Endothelial cell of umbilical vein (primary cell): ENCODE measurements around the gene SPINK6. TPM values are rescaled to one million over a fixed set of nuclear protein-coding genes. Genes with fewer than 3 reads are reported as not detected.

Experiments
- BruUV-seq: library from RNA; stranded (reverse); fragments of 400-500 nt; replicated peaks from 2 replicates; lab custom pipeline; 2021; lab: Mats Ljungman, UMichigan
- CTCF ChIA-PET: fragments of 300-600, 350-600 bp; sonication (Branson Sonifier 250); formaldehyde crosslinking; loops from one replicate; lab custom pipeline; 2021; ENCODE audit warnings: antibody characterized with exemption, inconsistent platforms; lab: Charles Lee
- POLR2A ChIA-PET: fragments of 300-600, 350-600 bp; sonication (Branson Sonifier 250); formaldehyde crosslinking; loops from one replicate; lab custom pipeline; 2021; ENCODE audit warnings: antibody characterized with exemption, inconsistent platforms; lab: Charles Lee
- DNase-seq: peaks from one replicate; pipeline ENCODE4 v3.0.0-alpha.2; 2011; ENCODE audit warnings: low read depth, low spot score
- FAIRE-seq: peaks from 2 replicates; lab custom pipeline; 2011; peaks lifted over from hg19 to GRCh38; lab: Jason Lieb, UNC
- H2AFZ ChIP-seq: 2 replicates; pipeline ENCODE4 v1.6.0; 2012; ENCODE audit warnings: low read depth, low read length, control low read depth, inconsistent platforms
- H3K27ac ChIP-seq: 2 replicates; pipeline ENCODE4 v1.5.1; 2011; ENCODE audit warnings: low read depth, mild to moderate bottlenecking, control low read depth, low read length, moderate library complexity; ENCODE audit not compliant: insufficient read depth
- H3K27me3 ChIP-seq, 2 experiments: 2 replicates each; pipeline versions ENCODE4 v1.6.0 to v1.6.1; 2011; ENCODE audit warnings: low read length in 2 of 2, mixed read lengths in 1 of 2; ENCODE audit not compliant: control insufficient read depth in 2 of 2, insufficient read depth in 2 of 2
- H3K36me3 ChIP-seq, 2 experiments: 2 replicates in 1 of 2; 3 replicates in 1 of 2; pipeline ENCODE4 v1.5.1; 2011; ENCODE audit warnings: low read length in 2 of 2, mild to moderate bottlenecking in 1 of 2, moderate library complexity in 1 of 2; ENCODE audit not compliant: control insufficient read depth in 2 of 2, insufficient read depth in 2 of 2; ENCODE audit errors: extremely low read depth in 1 of 2
- H3K4me1 ChIP-seq: 3 replicates; pipeline ENCODE4 v1.5.1; 2011; ENCODE audit warnings: mild to moderate bottlenecking, low read length; ENCODE audit not compliant: control insufficient read depth, insufficient read depth; ENCODE audit errors: extremely low read depth
- H3K4me2 ChIP-seq: 2 replicates; pipeline ENCODE4 v1.6.1; 2011; ENCODE audit warnings: low read length, control low read depth, mixed read lengths; ENCODE audit not compliant: insufficient read depth
- H3K4me3 ChIP-seq, 3 experiments: fragments of 200-600 bp in 1 of 3; sonication (generic), shearing (Covaris generic) in 1 of 3; replicated peaks in 1 of 3; 2 replicates each; pipeline ENCODE4 v1.5.1; 2011 to 2016; ENCODE audit warnings: control low read depth in 3 of 3, low read length in 3 of 3, mild to moderate bottlenecking in 2 of 3, inconsistent platforms in 1 of 3, low read depth in 1 of 3, moderate library complexity in 1 of 3; ENCODE audit not compliant: insufficient read depth in 1 of 3
- H3K79me2 ChIP-seq: 2 replicates; pipeline ENCODE4 v1.6.0; 2012; ENCODE audit warnings: low read length, inconsistent platforms; ENCODE audit not compliant: control insufficient read depth, insufficient read depth
- H3K9ac ChIP-seq: replicated peaks from 2 replicates; pipeline ENCODE3; 2011; ENCODE audit warnings: low read length, control low read depth; ENCODE audit not compliant: insufficient read depth; ENCODE audit errors: extremely low read depth
- H3K9me1 ChIP-seq: replicated peaks from 3 replicates; pipeline ENCODE4 v1.6.0; 2011; ENCODE audit warnings: mild to moderate bottlenecking, low read length; ENCODE audit not compliant: control insufficient read depth, insufficient read depth; ENCODE audit errors: extremely low read depth
- H3K9me3 ChIP-seq: replicated peaks from 2 replicates; pipeline ENCODE4 v1.5.1; 2012; ENCODE audit warnings: low read length, inconsistent platforms; ENCODE audit not compliant: control insufficient read depth, insufficient read depth
- H4K20me1 ChIP-seq: replicated peaks from 2 replicates; pipeline ENCODE3; 2011; ENCODE audit warnings: mild to moderate bottlenecking, low read length; ENCODE audit not compliant: control insufficient read depth, insufficient read depth; ENCODE audit errors: extremely low read depth
- EZH2 ChIP-seq: IDR thresholded peaks from 2 replicates; pipeline ENCODE4 v1.6.1; 2012; ENCODE audit warnings: borderline replicate concordance, low read depth, mild to moderate bottlenecking, moderate library complexity, low read length, inconsistent platforms; ENCODE audit not compliant: severe bottlenecking
- FOS ChIP-seq: IDR thresholded peaks from 2 replicates; pipeline ENCODE4 v1.6.1; 2011; ENCODE audit warnings: mild to moderate bottlenecking, low read length, moderate library complexity, borderline replicate concordance; ENCODE audit not compliant: insufficient read depth
- GATA2 ChIP-seq: IDR thresholded peaks from 2 replicates; pipeline ENCODE4 v1.7.0; 2011; ENCODE audit warnings: low read depth, mild to moderate bottlenecking, moderate library complexity, mixed read lengths, low read length; ENCODE audit not compliant: insufficient read length, insufficient read depth
- JUN ChIP-seq: IDR thresholded peaks from 2 replicates; pipeline ENCODE4 v1.6.1; 2011; ENCODE audit warnings: borderline replicate concordance, low read depth; ENCODE audit not compliant: insufficient read length, insufficient read depth
- MYC ChIP-seq: IDR thresholded peaks from one replicate; pipeline ENCODE4 v1.6.1; 2011; ENCODE audit warnings: mild to moderate bottlenecking, low read depth, low read length
- POLR2A ChIP-seq: IDR thresholded peaks from 2 replicates; pipeline ENCODE4 v1.6.1; 2012; ENCODE audit warnings: low read depth, mild to moderate bottlenecking, control low read depth, low read length
- POLR2AphosphoS5 ChIP-seq: IDR thresholded peaks from 2 replicates; pipeline ENCODE4 v1.6.1; 2012; ENCODE audit warnings: low read depth, mild to moderate bottlenecking, control low read depth, low read length, moderate library complexity; ENCODE audit not compliant: insufficient read depth
- dilution Hi-C: fragments of 300-500 bp; cut with MboI; formaldehyde crosslinking; loops from one replicate; pipeline ENCODE4 v1.15.0; 2019; ENCODE audit warnings: low sequenced_read_pairs; ENCODE audit not compliant: extremely low pct_ligation_motif_present
- intact Hi-C: fragments of 100-400 bp; cut with micrococcal nuclease; formaldehyde crosslinking; loops from one replicate; pipeline ENCODE4 v1.10.0; 2022
- polyA plus RNA-seq, 4 experiments: library from polyadenylated mRNA; depleted of rRNA in 3 of 4; stranded (reverse) in 3 of 4; unstranded in 1 of 4; fragments of >200 nt; gene quantifications; 2 replicates each; pipeline versions ENCODE4 v1.2.1 to v1.2.3, GENCODE V29; 2011 to 2012; ENCODE audit warnings: missing spikeins in 1 of 4
- total RNA-seq: library from RNA; stranded (reverse); gene quantifications from 2 replicates; pipeline ENCODE4 v1.2.3, GENCODE V29; 2021
- TF ChIP-seq, protein P1 (sequence below): IDR thresholded peaks from 2 replicates; pipeline ENCODE4 v1.6.1; 2011; ENCODE audit not compliant: insufficient read depth, insufficient read length
- TF ChIP-seq, protein P2 (sequence below), 2 donors: IDR thresholded peaks; 1 replicate in 1 of 2; 2 replicates in 1 of 2; pipeline ENCODE4 v1.5.1; 2011; ENCODE audit warnings: low read length in 2 of 2, mild to moderate bottlenecking in 2 of 2, moderate library complexity in 2 of 2, control low read depth in 1 of 2, inconsistent platforms in 1 of 2, low read depth in 1 of 2; ENCODE audit not compliant: insufficient read depth in 1 of 2; ENCODE audit errors: extremely low read depth in 1 of 2

Gene SPINK6
- total and polyA plus RNA-seq, 2 donors (not counting 3 experiments of a cell fraction or from before 2014, with no cell fraction given) = not detected

DNA sequence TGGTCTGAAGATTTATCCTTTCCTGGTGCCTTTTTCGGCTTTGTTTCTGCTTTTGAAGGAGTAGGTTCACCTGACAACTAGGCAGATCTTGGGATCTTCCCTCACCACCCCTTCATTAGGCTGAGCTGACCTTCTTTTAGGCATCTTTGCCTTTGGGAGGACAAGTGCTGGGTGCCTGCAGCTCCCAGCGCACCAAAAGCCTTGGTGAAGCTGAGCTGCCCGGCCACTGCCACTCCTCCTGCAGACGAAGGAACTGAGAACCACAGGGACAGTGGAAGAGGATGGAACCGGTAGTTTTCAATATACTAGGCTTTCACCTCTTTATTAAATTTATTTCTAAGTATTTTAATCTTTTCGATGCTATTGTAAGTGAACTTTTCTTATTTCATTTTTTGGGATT, 18.7 kb downstream of the SPINK6 start:
- H4K20me1 ChIP-seq = no peaks in the 10 kb centered on the region
- intact Hi-C loops (no loop called here), dilution Hi-C loops (no loop called here)
- no peaks in the 10 kb centered on the region for H3K9me3 ChIP-seq
- H3K36me3 ChIP-seq = no peaks in the 10 kb centered on the region
- H3K79me2 ChIP-seq = no peaks in the 10 kb centered on the region
- no peaks in the 10 kb centered on the region for H3K27me3 ChIP-seq
- H2AFZ ChIP-seq = no peak overlapping the region
- no peaks in the 10 kb centered on the region for H3K4me1 ChIP-seq
- no peaks in the 10 kb centered on the region for H3K9me1 ChIP-seq
- CTCF ChIA-PET = interaction anchor here (1.2 kb wide), 1 partner anchor 69 kb away, joined by 4 read pairs; no protein-coding TSS in a partner anchor
- no peak overlapping the region for H3K4me3 ChIP-seq
- FAIRE-seq (no peak), DNase-seq (no peak)
- POLR2A ChIA-PET = no interaction called here
- H3K27ac ChIP-seq = no peak overlapping the region
- TF ChIP-seq JUN = no peak
- TF ChIP-seq, protein P1, sequence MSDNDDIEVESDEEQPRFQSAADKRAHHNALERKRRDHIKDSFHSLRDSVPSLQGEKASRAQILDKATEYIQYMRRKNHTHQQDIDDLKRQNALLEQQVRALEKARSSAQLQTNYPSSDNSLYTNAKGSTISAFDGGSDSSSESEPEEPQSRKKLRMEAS = no peak
- no peak for TF ChIP-seq FOS
- TF ChIP-seq GATA2 = no peak
- TF ChIP-seq, protein P2, sequence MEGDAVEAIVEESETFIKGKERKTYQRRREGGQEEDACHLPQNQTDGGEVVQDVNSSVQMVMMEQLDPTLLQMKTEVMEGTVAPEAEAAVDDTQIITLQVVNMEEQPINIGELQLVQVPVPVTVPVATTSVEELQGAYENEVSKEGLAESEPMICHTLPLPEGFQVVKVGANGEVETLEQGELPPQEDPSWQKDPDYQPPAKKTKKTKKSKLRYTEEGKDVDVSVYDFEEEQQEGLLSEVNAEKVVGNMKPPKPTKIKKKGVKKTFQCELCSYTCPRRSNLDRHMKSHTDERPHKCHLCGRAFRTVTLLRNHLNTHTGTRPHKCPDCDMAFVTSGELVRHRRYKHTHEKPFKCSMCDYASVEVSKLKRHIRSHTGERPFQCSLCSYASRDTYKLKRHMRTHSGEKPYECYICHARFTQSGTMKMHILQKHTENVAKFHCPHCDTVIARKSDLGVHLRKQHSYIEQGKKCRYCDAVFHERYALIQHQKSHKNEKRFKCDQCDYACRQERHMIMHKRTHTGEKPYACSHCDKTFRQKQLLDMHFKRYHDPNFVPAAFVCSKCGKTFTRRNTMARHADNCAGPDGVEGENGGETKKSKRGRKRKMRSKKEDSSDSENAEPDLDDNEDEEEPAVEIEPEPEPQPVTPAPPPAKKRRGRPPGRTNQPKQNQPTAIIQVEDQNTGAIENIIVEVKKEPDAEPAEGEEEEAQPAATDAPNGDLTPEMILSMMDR (IDR thresholded peaks at IDR 0.05; ENCODE audit: extremely low read depth in 1 of 2, insufficient read depth in 1 of 2, low read depth in 1 of 2, low read length in 2 of 2) = no peak
- no peak for TF ChIP-seq POLR2AphosphoS5
- no peak for TF ChIP-seq EZH2
- TF ChIP-seq MYC = no peak
- TF ChIP-seq POLR2A = no peak
- BruUV-seq = no TSS peak
- no peak overlapping the region for H3K9ac ChIP-seq
- H3K4me2 ChIP-seq = no peak overlapping the region
